Embryonic facial prominence (tissue), 1 donor: ENCODE data around the gene NR4A1.
"Not testable (repeated sequence)": the region's sequence is repeated elsewhere in the genome, so short reads cannot be mapped to it uniquely, and the experiment has no call there.

Source experiments
- DNase-seq: peaks from one replicate; pipeline ENCODE4 v3.0.0-alpha.2; 2016; ENCODE audit errors: extremely low spot score

NR4A1 gene

GRCh38 chr12:52097045-52097666, 45.9 kb downstream of the NR4A1 start:
- no peak for DNase-seq

GRCh38 chr12:52104431-52105089, 53.3 kb downstream of the NR4A1 start:
- not testable (repeated sequence) for DNase-seq
